Lower leg skin (tissue), 3 donors: ENCODE data around the gene DTWD1.

Experiments used
- CTCF ChIP-seq, 3 donors: fragments of 450-650 bp; IDR thresholded peaks; one replicate each; pipeline ENCODE4 v1.5.1; 2016; ENCODE audit warnings: antibody characterized with exemption in 3 of 3, mild to moderate bottlenecking in 3 of 3, moderate library complexity in 2 of 3
- POLR2A ChIP-seq, 2 donors: fragments of 450-650 bp; IDR thresholded peaks; one replicate each; pipeline ENCODE4 v1.6.1; 2016 to 2017; ENCODE audit warnings: antibody characterized with exemption in 2 of 2, mild to moderate bottlenecking in 1 of 2, moderate library complexity in 1 of 2

GRCh38 chr15:49604625-49605409 lies 16.0 kb upstream of the DTWD1 start:
- no peak for TF ChIP-seq CTCF (IDR thresholded peaks at IDR 0.05)
- TF ChIP-seq POLR2A (IDR thresholded peaks at IDR 0.05): no peak
